CD1c-positive myeloid dendritic cell (primary cell): ENCODE results near the gene AGR2.
"Not testable (repeated sequence)": the region's sequence is repeated elsewhere in the genome, so short reads cannot be mapped to it uniquely, and the experiment has no call there.

Experiments used
- DNase-seq: peaks from one replicate; pipeline ENCODE4 v3.0.0-alpha.2; 2016; ENCODE audit errors: extremely low spot score

AGR2 gene

GRCh38 chr7:16804674-16805439, at the start of gene AGR2:
TSS of gene AGR2 (minus strand) at chr7:16804999. CDS start at chr7:16801796, 3,203 bp downstream.
- no peak for DNase-seq

GRCh38 chr7:16853189-16853588, 48.4 kb upstream of the AGR2 start:
- not testable (repeated sequence) for DNase-seq

DNA sequence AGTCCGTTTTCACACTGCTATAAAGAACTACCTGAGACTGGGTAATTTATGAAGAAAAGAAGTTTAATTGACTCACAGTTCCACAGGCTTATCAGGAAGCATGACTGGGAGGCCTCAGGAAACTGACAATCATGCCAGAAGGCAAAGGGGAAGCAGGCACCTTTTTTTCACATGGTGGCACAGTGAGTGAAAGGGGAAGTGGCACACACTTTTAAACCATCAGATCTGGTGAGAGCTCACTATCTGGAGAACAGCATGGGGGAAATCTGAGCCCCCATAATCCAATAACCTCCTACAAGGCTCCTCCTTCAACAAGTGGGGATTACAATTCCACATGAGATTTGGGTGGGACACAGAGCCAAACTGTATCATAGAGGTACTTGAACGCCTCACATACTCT, 47.0 kb upstream of the AGR2 start:
- peak; percentile 73 for DNase-seq

- DNase-seq, result no peak
Observed at GRCh38 chr7:16850614-16851466, 46.0 kb upstream of the AGR2 start.

GRCh38 chr7:16849296-16850148, 44.7 kb upstream of the AGR2 start:
- no peak for DNase-seq

DNA sequence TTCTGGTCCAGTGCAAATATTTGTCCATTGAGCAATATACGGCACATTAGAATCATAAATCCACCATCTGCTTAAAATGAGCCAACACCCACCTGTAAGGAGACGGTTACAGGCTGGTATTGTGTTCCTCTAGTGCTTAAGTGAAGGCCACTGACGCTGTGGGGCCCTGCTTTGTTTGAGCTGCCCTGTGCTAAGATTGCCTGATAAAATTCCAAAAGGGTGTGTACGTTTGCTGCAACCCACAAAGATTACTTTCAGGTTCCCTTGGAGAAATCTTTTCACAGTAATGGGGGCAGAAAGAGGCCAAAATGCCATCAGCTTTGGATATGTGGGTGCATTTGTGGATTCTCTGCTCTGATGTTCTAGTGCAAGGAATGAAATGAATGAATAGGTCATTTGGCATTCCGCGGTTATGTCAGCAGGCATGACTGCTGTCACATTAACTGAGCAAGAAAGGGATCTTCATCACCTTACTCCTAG, 42.6 kb upstream of the AGR2 start:
- DNase-seq, result no peak

GRCh38 chr7:16846601-16847165, 41.9 kb upstream of the AGR2 start:
- DNase-seq, result no peak

GRCh38 chr7:16845746-16846145, 40.9 kb upstream of the AGR2 start:
- DNase-seq, result no peak

DNA sequence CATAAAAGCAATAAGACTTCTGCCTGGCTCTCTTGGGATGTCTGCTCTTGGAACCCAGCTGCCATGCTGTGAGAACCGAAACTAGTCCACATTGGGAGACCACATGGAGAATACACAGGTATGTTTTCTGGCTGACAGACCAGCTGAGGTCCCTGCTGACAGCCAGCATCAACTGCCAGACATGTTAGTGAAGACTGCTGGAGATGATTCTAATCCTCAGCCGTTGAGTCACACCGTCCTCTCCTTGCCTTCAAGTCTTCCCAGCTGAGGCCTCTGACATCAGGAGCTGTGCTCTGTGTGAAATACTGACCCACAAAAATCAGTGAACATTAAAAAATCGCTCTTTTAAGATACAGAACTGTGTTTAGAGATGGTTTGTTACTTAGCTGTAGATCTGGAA, 36.9 kb upstream of the AGR2 start:
- DNase-seq, result no peak

DNA sequence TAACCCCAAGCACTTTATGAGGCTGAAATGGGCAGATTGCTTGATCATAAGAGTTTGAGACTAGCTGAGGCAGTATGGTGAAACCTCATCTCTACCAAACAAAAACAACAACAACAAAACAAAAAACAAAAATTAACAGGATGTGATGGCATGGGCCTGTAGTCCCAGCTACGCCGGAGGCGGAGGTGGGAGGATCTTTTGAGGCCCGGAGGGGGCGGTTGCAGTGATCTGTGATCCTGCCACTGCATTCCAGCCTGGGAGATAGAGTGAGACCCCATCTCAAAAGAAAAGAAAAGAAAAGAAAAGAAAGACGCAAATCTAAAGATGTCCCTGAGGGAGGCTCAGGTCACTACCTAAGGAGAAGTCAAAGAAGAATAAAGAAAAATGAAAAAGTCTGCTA, 35.3 kb upstream of the AGR2 start:
- DNase-seq, result no peak

DNA sequence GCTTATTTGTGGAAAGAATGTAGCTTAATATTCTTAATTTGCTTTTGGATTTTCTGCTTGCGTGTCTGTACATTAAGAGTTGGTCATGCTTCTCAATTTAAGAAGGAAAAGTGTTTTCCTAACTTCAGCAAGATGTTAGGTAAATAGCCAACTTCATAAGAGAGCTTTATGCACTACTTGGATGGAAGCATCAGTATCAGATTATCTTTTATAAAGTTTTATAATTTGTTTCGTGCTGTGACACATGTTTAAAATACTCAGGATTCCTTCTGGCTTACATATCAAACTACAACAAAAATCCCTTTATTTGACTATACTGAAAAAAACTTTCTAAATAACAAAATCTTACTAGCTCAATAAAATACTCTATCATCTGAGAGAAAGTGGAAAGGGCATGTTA, 34.8 kb upstream of the AGR2 start:
- DNase-seq, result no peak

DNA sequence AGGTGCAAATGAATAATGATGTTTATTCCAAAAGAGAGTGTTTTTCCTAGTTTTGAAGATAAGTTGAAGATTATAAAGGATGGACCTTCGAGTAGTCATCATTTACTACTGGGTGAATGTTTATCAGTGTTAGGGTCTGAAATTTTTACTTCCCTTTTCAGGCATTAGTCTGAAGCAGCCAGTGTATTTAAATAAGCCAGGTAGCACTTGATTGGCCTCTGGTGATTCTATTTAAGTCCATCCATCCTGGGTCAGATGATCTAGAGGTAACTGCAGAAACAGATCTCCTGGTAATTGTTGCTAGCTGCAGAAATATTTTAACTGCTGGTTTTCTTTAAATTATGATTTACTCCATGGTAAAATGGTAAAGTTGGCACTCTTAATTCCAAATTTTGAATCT, 34.1 kb upstream of the AGR2 start:
- no peak for DNase-seq

DNA sequence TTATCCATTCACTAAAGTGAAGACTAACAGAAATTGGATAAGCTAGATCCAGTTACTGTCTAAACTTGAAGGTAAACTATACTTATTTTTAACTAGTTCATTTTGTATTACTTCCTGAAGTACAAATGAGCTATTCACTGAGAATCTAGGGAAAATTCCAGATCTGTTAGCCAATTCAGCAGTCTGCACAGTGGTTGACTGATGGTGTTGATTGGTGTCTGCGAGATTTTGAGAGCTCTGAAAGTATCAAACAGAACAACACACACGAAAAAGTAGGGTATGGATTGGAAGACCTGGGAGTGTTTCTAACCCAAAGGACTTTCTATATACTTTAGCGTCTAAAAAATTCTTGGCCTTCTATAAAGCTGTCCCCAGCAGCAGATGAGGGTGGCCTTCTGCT, 33.6 kb upstream of the AGR2 start:
- no peak for DNase-seq

DNA sequence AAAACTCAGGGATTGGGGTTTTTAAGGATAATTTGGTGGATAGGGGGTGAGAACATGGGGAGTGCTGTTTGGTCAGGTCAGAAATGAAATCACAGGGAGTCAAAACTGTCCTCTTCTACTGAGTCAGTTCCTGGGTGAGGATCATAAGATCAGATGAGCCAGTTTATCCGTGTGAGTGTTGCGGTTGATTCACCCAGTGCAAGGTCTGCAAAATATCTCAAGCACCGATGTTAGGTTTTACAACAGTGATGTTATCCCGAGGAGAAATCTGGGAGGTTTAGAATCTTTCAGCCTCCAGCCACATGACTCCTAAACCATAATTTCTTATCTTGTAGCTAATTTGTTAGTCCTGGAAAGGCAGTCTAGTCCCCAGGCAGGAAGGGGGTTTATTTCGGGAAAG, 31.7 kb upstream of the AGR2 start:
- no peak for DNase-seq

- DNase-seq, result no peak
Observed at GRCh38 chr7:16833373-16833772, 28.6 kb upstream of the AGR2 start.

DNA sequence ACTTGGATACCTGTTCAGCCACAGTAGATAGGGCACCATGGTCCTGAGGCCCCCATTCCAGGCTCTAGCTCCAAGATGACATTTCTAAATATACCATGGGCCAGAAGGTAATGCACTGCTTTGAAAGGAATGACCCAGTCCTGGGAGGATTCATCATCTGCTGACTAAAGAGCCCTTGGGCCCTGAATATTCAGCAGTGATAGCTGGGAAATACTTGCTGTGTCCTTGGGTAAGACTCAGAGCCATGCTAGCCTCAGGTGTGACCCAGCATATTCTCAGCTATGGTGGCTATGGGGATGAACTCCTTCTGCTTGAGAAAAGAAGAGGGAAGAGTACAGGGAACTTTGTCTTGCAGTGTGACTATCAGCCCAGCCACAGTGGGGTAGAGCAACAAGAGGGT, 21.3 kb upstream of the AGR2 start:
- DNase-seq, result no peak

- no peak for DNase-seq
Observed at GRCh38 chr7:16822029-16822428, 17.2 kb upstream of the AGR2 start.

- DNase-seq, result no peak
Observed at GRCh38 chr7:16818732-16819131, 13.9 kb upstream of the AGR2 start.

DNA sequence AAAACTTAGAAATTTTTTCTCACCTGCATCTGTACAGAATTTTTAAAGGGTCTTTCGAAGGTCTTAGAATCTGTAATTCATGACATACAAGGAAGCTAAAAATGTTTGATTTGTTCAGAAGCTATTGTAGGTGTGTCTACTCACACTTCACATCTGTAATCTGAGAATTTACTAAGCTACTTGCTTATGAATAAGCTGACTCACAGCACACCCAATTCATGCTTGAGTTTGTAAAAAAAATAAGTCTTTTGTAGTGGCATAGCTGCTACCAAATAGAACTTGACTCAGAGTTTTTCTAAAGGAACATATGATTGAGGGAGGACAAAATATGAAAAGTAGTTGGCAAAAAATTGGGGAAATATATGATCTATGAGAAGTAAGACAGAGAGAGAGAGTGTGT, 12.7 kb upstream of the AGR2 start:
- no peak for DNase-seq

- peak; percentile 49 for DNase-seq
Observed at GRCh38 chr7:16816824-16817223, 12.0 kb upstream of the AGR2 start.

DNA sequence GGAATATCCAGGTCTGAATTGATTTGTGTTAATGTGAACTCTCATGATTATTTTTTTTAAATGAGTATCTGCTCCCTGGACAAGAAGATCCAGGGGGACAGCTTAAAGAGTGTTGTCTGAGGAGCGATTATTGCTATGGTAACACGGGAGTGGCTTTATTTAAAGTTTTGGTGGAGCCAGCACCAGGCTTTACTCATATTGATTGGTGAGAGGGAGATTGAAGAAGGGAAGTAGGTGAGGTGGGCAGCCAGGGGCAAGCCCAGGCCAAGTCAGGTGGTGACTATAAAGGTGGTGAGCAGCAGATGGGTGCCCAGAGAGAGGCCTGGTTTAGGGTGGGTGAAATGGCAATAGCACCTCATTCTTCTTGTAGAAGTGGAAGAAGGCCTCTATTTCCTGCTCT, 10.2 kb upstream of the AGR2 start:
- DNase-seq, result no peak

DNA sequence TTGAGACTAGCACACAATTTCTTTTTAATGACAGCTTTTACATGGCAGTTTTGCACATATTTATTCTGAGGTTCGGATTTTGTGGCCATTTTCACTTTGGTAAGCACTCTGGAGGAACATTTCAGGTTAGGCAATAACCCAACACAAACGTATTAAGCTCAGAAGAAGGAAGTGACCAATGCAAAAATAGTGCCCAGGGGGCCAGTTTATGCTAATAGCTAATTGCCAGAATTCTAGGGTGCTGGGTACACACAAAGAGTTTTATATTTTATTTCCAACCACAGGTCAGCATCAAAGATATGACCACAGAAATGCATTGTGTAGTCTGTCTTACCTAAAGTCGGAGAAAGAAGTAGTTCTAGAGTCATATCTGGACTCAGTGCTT, 8.4 kb upstream of the AGR2 start:
- peak; percentile 13 for DNase-seq
